ENCODE data around the gene TASL.
"Not testable (repeated sequence)": the region's sequence is repeated elsewhere in the genome, so short reads cannot be mapped to it uniquely, and the experiment has no call there.

TASL gene

DNA sequence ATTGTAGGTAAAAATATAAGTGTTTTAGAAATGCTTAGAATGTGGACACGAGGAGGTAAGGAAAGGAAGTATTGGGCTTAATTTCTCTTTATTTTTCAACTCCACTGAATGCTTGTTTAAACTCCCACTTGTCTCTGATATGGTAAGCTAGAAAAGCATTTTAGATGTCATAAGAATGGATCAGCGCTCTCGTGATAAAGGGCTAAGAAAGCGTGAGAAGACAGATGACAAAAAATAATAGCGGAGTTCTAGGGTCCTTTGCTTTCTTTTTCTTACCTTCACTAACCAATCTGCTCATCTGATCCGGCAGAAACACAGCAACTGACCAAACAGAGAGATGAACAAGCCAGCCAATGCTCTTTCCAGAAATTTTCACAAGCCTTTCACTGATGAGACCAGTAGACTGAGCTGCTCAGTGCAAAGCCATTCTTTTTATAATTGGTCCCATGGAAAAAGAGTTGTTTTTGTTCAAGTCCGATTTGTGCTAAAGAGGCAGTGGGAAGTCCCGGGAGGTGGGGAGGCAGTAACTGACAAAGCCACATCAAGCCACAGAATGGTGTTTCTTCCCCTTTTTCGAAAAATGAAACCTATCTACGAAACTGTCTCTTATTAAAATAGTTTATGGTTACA is at the start of gene TASL:
Gene TASL, minus strand, starts transcription at position 405 of the 630 bp plus-strand sequence. CDS start 17,411 bp downstream, outside the sequence.
- no peak for DNase-seq (ENCODE audit: low spot score)

DNA sequence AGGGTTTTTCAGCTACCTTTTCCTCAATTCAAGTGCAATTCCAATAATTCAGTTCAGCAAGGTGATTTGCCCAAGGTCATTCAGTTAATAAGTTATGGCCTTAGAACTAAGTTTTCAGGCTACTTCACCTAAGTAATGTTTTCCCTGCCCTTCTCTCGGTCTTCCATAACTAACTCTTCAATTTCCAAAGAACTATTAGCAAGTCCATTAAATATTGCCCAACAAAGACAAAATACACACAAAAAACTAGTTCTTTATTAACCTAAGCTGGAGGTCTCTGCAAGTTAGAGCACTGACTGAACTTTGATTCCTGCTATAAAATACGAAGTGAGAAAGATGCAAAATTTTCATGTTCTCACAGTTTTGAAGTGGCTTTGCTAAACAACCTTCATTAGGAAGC is 48.8 kb upstream of the TASL start:
- DNase-seq (ENCODE audit: low spot score): no peak

GRCh38 chrX:30622361-30622760 is 44.8 kb upstream of the TASL start:
- no peak for DNase-seq (ENCODE audit: low spot score)

- DNase-seq (ENCODE audit: low spot score): peak; percentile 86
Observed at GRCh38 chrX:30620980-30621618, 43.5 kb upstream of the TASL start.

DNA sequence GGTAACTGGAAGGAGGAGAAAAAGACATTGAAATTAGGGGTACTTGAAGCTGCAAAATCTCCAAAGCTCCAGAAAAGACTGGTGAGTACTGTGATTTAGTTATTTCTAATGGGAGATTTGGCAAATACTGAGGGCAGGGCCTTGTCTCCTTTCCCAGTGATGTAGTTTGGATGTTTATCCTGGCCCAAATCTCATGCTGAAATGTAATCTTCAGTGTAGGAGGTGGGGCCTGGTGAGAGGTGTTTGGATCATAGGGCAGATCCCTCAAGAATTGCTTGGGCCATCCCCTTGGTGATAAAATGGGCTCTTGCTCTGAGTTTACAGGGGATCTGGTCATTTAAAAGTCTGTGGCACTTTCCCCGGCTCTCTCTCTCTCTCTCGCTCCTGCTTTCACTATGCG is 42.6 kb upstream of the TASL start:
- DNase-seq (ENCODE audit: low spot score): no peak

GRCh38 chrX:30618160-30618765 is 40.7 kb upstream of the TASL start:
- DNase-seq (ENCODE audit: low spot score): no peak

- no peak for DNase-seq (ENCODE audit: low spot score)
Observed at GRCh38 chrX:30615229-30615628, 37.7 kb upstream of the TASL start.

GRCh38 chrX:30613721-30614120 is 36.2 kb upstream of the TASL start:
- no peak for DNase-seq (ENCODE audit: low spot score)

DNA sequence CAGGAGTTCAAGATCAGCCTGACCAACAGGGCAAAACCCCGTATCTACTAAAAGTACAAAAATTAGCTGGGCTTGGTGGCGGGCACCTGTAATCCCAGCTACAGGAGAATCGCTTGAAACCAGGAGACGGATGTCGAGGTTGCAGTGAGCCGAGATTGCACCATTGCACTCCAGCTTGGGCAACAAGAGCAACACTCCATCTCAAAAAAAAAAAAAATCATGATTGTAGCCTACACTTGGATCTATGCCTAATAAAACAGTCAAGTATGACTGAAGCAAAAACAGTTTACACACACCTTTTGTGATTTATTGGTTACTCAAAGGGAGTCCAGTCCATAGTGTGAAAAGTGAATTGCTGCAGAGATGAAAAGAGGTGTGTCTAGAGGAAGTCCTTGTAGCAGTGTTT is 34.7 kb upstream of the TASL start:
- no peak for DNase-seq (ENCODE audit: low spot score)

GRCh38 chrX:30610026-30610425 is 32.5 kb upstream of the TASL start:
- DNase-seq (ENCODE audit: low spot score): no peak

GRCh38 chrX:30607155-30607554 is 29.6 kb upstream of the TASL start:
- DNase-seq (ENCODE audit: low spot score): no peak

DNA sequence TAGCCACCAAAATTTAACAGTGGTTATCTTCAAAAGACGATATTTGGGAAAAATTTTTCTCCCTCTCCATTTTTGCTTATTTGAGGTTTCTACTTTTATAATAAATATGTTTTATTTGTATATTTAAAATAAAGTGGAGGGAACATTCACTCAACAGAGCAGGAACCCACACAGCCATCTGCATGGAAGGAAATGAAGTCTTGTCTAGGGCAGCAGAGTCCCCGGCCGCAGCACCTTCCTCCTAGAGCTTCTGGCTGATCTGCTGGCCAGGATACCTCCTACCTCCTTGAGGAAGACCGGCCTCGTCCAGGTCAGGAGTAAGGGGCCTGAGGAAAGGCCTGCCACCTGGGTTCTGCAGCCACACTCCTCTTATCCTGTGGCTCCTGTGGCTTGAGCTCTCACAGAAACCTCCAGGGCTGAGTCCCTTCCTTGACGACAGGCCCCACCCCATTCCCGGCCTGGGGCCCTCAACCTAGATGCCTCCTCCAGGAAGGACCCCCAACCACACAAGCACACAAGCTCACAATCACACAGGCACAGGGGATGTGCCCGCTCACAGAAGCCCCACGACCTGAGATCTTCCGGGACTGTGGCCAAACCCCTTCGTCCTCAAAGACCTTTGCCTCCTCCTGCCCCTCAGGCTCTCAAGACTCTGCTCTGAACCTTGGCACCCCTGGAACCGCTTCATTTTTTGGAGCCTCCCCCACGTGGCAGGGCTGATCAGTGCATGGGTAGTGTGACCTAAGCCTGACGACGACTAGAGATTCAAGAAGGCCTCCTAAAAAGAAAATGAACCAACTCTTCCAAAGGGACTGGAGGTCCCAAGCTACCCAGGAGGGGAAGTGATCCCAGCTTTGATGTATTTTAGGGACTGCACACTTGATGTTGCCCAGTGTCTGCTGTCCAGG is 23.0 kb upstream of the TASL start:
- not testable (repeated sequence) for DNase-seq (ENCODE audit: low spot score)

GRCh38 chrX:30597216-30598012 is 19.8 kb upstream of the TASL start:
- no peak for DNase-seq (ENCODE audit: low spot score)

DNA sequence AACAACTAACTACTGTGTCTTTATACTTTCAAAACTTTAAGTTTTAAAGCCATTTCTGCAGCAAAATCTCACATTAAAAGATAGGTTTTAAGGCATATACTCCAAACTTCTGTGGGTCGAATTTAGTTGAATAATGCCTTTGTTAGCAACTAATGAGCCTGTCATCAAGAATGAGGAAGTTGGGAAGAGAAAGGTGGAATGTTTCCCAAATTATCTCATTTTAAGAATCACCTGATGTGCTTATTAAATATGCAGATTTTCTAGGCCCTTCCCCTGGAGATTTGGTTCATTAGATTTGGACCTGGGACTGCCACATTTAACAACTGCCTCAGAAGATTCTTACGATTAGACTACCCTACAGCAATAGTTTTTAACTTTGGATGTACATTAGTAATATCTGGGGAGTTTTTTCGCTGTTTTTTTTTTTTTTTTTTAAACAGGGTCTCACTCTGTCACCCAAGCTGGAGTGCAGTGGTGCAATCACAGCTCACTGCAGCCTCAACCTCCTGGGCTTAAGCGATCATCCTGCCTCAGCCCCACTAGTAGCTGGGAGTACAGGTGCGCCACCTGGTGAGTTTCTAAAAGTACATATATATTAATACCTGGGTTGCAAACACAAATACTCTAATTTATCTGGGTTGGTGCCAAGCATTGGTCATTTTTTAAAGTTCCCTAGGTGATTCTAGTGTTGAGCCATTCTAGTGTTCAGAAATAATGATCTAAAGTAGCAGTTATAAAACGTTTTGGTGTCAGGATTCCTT is 16.1 kb upstream of the TASL start:
- no peak for DNase-seq (ENCODE audit: low spot score)

DNA sequence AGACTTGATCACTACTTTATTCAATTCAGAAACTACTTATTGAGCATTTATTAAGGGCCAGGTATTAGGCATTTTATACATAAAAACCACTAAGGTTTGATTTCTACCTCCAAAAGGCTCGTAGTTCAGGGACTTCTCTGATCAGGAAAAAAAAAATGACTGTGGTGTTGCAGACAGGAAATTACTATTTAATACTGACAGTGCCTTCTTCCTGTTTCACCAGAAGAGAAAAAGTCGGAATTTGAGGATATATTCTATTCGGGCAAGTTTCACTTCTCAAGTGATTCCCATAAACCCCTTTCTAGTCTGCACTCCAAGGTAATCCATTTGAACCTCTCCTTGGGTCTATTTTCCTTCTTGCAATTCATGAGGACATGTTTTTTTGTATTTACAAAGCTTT is 15.3 kb upstream of the TASL start:
- DNase-seq (ENCODE audit: low spot score): no peak

GRCh38 chrX:30590368-30590767 is 12.8 kb upstream of the TASL start:
- no peak for DNase-seq (ENCODE audit: low spot score)

DNA sequence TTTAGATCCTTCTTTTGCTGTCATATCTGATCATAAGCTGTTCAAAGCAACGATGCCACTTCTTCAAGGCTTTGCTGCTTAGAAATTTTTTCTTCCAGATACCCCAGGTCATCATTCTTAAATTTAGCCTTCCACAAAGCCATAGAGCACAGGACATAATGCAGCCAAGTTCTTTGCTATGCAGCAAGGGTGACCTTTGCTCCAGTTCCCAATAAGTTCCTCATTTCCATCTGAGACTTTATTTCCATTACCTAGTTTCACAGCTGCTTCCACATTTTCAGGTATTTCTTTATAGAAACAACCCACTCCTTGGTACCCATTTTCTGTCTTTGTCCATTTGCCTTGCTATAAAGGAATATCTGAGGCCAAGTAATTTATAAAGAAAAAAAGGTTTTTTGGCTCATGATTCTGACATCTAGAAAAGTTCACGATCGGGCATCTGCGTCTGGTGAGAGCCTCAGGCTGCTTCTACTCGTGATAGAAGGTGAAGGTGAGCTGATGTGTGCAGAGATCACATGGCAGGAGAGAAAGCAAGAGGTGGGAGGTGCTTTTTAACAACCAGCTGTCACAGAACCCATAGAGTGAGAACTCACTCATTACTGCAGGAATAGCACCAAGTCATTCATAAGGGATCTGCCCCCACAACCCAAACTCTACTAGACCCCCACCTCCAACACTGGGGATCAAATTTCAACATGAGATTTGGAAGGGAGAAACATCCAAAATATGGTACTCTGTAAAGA is 11.8 kb upstream of the TASL start:
- no peak for DNase-seq (ENCODE audit: low spot score)

- no peak for DNase-seq (ENCODE audit: low spot score)
Observed at GRCh38 chrX:30586516-30586915, 8.9 kb upstream of the TASL start.

GRCh38 chrX:30582664-30583063 is 5.1 kb upstream of the TASL start:
- no peak for DNase-seq (ENCODE audit: low spot score)

DNA sequence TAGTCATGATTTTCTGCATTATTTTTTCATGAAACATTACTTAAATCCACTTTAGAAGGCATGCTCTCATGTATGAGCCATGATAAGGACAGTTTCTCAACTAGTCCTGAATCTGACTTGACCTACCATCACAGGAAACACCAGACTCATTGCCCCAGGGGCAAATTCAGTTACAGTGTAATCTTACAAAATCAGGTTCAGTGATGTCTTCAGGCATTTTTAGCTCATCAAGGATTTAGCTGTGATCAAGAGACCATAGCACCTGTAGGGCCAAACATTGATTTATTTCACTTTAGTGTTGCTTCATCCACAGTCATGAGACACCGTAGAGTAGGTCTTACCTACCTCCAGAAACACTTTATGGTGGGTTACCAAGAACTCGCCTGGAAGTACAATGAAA is 3.1 kb upstream of the TASL start:
- no peak for DNase-seq (ENCODE audit: low spot score)
